ENCODE results near the gene SETDB2. TPM values are rescaled to one million over a fixed set of nuclear protein-coding genes. Genes with fewer than 3 reads are reported as not detected.

Gene SETDB2
- polyA plus RNA-seq, 1 donor from 2014 or later = 14.6 TPM

- no peaks in the 10 kb centered on the region for H3K79me2 ChIP-seq (replicated peaks; ENCODE audit: insufficient read depth, low read length)
- H3K9ac ChIP-seq (ENCODE audit: low read length) = no peak overlapping the region
- no peak overlapping the region for H3K4me3 ChIP-seq (ENCODE audit: low read length)
- TF ChIP-seq POLR2AphosphoS5 (IDR thresholded peaks at IDR 0.05) = no peak
- no peak for TF ChIP-seq SMC3 (conservative IDR thresholded peaks at IDR 0.05; ENCODE audit: poor library complexity)
- no peak for TF ChIP-seq MXI1 (conservative IDR thresholded peaks at IDR 0.05; ENCODE audit: poor library complexity, severe bottlenecking)
- no peak overlapping the region for H3K27ac ChIP-seq (ENCODE audit: low read length)
- no peaks in the 10 kb centered on the region for H3K9me3 ChIP-seq (ENCODE audit: low read length)
- no peaks in the 10 kb centered on the region for H3K27me3 ChIP-seq (ENCODE audit: insufficient read depth, low read depth, low read length)
- no peaks in the 10 kb centered on the region for H3K9me2 ChIP-seq (ENCODE audit: insufficient read depth, low read length)
- no peaks in the 10 kb centered on the region for H4K20me1 ChIP-seq (ENCODE audit: insufficient read depth)
- H2AFZ ChIP-seq (ENCODE audit: low read depth, low read length) = no peak overlapping the region
- H3K36me3 ChIP-seq (ENCODE audit: insufficient read depth, low read length) = peaks cover 2% of the 10 kb centered on the region
- H3K4me2 ChIP-seq (ENCODE audit: low read length) = no peak overlapping the region
- no peaks in the 10 kb centered on the region for H3F3A ChIP-seq (ENCODE audit: insufficient read depth, low read length, poor library complexity, severe bottlenecking)
Observed at GRCh38 chr13:49429121-49429520, 15.0 kb upstream of the SETDB2 start.

- Histone ChIP-seq H3K9me3 (ENCODE audit: low read length) (no peaks in the 10 kb centered on the region), H3K79me2 (replicated peaks; ENCODE audit: insufficient read depth, low read length) (no peaks in the 10 kb centered on the region), H3K36me3 (ENCODE audit: insufficient read depth, low read length) (peaks cover 5% of the 10 kb centered on the region), H4K20me1 (ENCODE audit: insufficient read depth) (no peaks in the 10 kb centered on the region), H3K27ac (ENCODE audit: low read length) (no peak overlapping the region), H3K4me3 (ENCODE audit: low read length) (no peak overlapping the region), H3K9me2 (ENCODE audit: insufficient read depth, low read length) (no peaks in the 10 kb centered on the region), H3K9ac (ENCODE audit: low read length) (no peak overlapping the region), H3K27me3 (ENCODE audit: insufficient read depth, low read depth, low read length) (no peaks in the 10 kb centered on the region), H3K4me2 (ENCODE audit: low read length) (no peak overlapping the region), H2AFZ (ENCODE audit: low read depth, low read length) (no peak overlapping the region), H3F3A (ENCODE audit: insufficient read depth, low read length, poor library complexity, severe bottlenecking) (no peaks in the 10 kb centered on the region)
- TF ChIP-seq CTCF (IDR thresholded peaks at IDR 0.05; ENCODE audit: poor library complexity, severe bottlenecking) = no peak
- TF ChIP-seq EZH2 (IDR thresholded peaks at IDR 0.05; ENCODE audit: borderline replicate concordance, insufficient read depth, low read length, poor library complexity, severe bottlenecking) = no peak
- no peak for TF ChIP-seq TAF1 (IDR thresholded peaks at IDR 0.05; ENCODE audit: low read depth)
- TF ChIP-seq POLR2AphosphoS5 (IDR thresholded peaks at IDR 0.05) = no peak
- no peak for TF ChIP-seq MXI1 (conservative IDR thresholded peaks at IDR 0.05; ENCODE audit: poor library complexity, severe bottlenecking)
- TF ChIP-seq REST (IDR thresholded peaks at IDR 0.05; ENCODE audit: borderline replicate concordance) = no peak
- TF ChIP-seq SMC3 (conservative IDR thresholded peaks at IDR 0.05; ENCODE audit: poor library complexity) = no peak
- no peak for TF ChIP-seq EP300 (conservative IDR thresholded peaks at IDR 0.05; ENCODE audit: poor library complexity, severe bottlenecking)
- TF ChIP-seq RAD21 (conservative IDR thresholded peaks at IDR 0.05) = no peak
Observed at GRCh38 chr13:49435992-49436391, 8.1 kb upstream of the SETDB2 start.

- no peak overlapping the region for H2AFZ ChIP-seq (ENCODE audit: low read depth, low read length)
- no peak overlapping the region for H3K4me2 ChIP-seq (ENCODE audit: low read length)
- H3K9me3 ChIP-seq (ENCODE audit: low read length) = no peaks in the 10 kb centered on the region
- H3K27me3 ChIP-seq (ENCODE audit: insufficient read depth, low read depth, low read length) = no peaks in the 10 kb centered on the region
- H3K9ac ChIP-seq (ENCODE audit: low read length) = no peak overlapping the region
- H3K27ac ChIP-seq (ENCODE audit: low read length) = no peak overlapping the region
- H3K9me2 ChIP-seq (ENCODE audit: insufficient read depth, low read length) = no peaks in the 10 kb centered on the region
- H3K4me3 ChIP-seq (ENCODE audit: low read length) = no peak overlapping the region
- H4K20me1 ChIP-seq (ENCODE audit: insufficient read depth) = no peaks in the 10 kb centered on the region
- no peaks in the 10 kb centered on the region for H3F3A ChIP-seq (ENCODE audit: insufficient read depth, low read length, poor library complexity, severe bottlenecking)
- H3K79me2 ChIP-seq (replicated peaks; ENCODE audit: insufficient read depth, low read length) = peaks cover 2% of the 10 kb centered on the region
- TF ChIP-seq POLR2AphosphoS5 (IDR thresholded peaks at IDR 0.05) (no peak), EZH2 (IDR thresholded peaks at IDR 0.05; ENCODE audit: borderline replicate concordance, insufficient read depth, low read length, poor library complexity, severe bottlenecking) (no peak), TAF1 (IDR thresholded peaks at IDR 0.05; ENCODE audit: low read depth) (no peak)
- peaks cover 5% of the 10 kb centered on the region for H3K36me3 ChIP-seq (ENCODE audit: insufficient read depth, low read length)
Observed at GRCh38 chr13:49436890-49437289, 7.2 kb upstream of the SETDB2 start.
